Measurements from ENCODE around the gene DLG2. TPM values are rescaled to one million over a fixed set of nuclear protein-coding genes. Genes with fewer than 3 reads are reported as not detected.

DLG2 gene
- polyA plus RNA-seq, 1 experiment: 0.68 TPM

DNA sequence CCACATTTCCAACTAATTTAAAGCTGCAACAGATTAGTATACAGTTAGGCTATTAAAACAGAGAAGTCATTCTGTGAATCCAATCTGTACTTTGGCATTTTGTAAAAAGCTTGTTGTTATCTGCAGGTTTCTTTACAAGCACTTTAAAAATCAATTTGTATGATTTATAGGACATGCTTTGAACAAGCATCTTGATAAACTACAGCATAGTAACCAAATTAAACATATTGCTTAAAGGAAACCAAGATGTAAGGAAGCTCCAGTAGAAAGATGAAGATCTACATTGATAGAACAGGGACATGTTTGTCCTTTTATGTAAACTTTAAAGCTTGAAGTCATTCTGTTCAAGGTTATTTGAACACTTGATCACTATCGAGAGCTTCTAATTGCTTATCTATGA, 1842.7 kb downstream of the DLG2 start:
- TF ChIP-seq, protein P1, sequence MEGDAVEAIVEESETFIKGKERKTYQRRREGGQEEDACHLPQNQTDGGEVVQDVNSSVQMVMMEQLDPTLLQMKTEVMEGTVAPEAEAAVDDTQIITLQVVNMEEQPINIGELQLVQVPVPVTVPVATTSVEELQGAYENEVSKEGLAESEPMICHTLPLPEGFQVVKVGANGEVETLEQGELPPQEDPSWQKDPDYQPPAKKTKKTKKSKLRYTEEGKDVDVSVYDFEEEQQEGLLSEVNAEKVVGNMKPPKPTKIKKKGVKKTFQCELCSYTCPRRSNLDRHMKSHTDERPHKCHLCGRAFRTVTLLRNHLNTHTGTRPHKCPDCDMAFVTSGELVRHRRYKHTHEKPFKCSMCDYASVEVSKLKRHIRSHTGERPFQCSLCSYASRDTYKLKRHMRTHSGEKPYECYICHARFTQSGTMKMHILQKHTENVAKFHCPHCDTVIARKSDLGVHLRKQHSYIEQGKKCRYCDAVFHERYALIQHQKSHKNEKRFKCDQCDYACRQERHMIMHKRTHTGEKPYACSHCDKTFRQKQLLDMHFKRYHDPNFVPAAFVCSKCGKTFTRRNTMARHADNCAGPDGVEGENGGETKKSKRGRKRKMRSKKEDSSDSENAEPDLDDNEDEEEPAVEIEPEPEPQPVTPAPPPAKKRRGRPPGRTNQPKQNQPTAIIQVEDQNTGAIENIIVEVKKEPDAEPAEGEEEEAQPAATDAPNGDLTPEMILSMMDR (IDR thresholded peaks at IDR 0.05; ENCODE audit: low read depth, low read length): no peak
- ChIA-PET CTCF (interaction anchor here (0.7 to 1.4 kb wide), 3 partner anchors 32 to 1009 kb away, joined by 3 to 4 read pairs (median 3); no protein-coding TSS in a partner anchor), POLR2A (no interaction called here)

DNA sequence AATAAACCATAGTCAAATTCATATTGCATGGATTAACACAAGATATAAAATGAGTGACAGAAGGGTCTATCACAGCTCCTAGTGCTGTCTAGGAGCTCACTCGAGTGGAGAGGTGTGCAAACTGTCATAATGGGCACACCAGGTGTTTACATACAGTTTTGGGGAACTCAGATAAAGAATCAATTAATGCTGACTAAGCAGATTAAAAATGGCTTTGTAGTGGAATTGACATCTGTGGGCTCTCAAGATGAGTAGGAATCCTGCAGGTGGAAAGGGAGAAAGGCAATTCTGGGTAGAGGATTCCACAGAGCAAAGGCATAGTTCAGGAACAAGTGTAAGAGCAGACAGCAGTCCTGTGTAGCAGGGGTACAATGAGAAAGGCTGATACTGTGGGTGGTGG, 1844.8 kb downstream of the DLG2 start:
- no peak overlapping the region for H3K4me3 ChIP-seq (ENCODE audit: low read depth, low read length)
- H3K27me3 ChIP-seq (ENCODE audit: control insufficient read depth, insufficient read depth, low read length): no peaks in the 10 kb centered on the region
- TF ChIP-seq, protein P1 (IDR thresholded peaks at IDR 0.05; ENCODE audit: low read depth, low read length): no peak
- POLR2A ChIA-PET: no interaction called here
- DNase-seq (ENCODE audit: low read depth, low spot score): no peak
- H3K27ac ChIP-seq (ENCODE audit: low read depth, low read length): no peak overlapping the region
- H3K9me3 ChIP-seq (ENCODE audit: control insufficient read depth, insufficient read depth, low read length): no peaks in the 10 kb centered on the region
- CTCF ChIA-PET: no interaction called here

More for the DNA sequence above, 1842.7 kb downstream of the DLG2 start:
- DNase-seq (ENCODE audit: low read depth, low spot score): no peak
- Histone ChIP-seq H3K27me3 (ENCODE audit: control insufficient read depth, insufficient read depth, low read length) (no peaks in the 10 kb centered on the region), H3K4me3 (ENCODE audit: low read depth, low read length) (no peak overlapping the region), H3K27ac (ENCODE audit: low read depth, low read length) (no peak overlapping the region), H3K9me3 (ENCODE audit: control insufficient read depth, insufficient read depth, low read length) (no peaks in the 10 kb centered on the region)

DNA sequence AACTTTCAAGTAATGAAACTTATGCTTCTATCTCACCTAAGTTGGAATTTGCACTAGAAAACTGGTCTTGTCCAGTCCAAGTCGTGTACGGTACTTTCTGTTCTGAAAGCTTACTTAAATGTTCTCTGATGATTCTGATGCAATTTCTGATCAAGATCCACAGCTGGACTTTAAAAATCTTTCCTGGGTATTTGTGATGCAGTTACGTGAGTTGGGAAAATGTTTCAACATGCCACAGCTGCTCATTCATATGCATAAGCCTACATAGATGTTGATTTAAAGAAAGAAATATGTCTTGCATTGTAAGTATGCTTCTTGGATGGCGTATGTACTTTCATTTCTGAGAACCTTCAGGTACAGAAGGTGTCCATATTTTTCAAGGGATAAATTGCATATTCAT, 1847.3 kb downstream of the DLG2 start:
- Histone ChIP-seq H3K9me3 (ENCODE audit: control insufficient read depth, insufficient read depth, low read length) (no peaks in the 10 kb centered on the region), H3K27ac (ENCODE audit: low read depth, low read length) (no peak overlapping the region), H3K4me3 (ENCODE audit: low read depth, low read length) (no peak overlapping the region), H3K27me3 (ENCODE audit: control insufficient read depth, insufficient read depth, low read length) (no peaks in the 10 kb centered on the region)
- CTCF ChIA-PET: no interaction called here
- DNase-seq (ENCODE audit: low read depth, low spot score): no peak
- TF ChIP-seq, protein P1 (IDR thresholded peaks at IDR 0.05; ENCODE audit: low read depth, low read length): no peak
- POLR2A ChIA-PET: no interaction called here

DNA sequence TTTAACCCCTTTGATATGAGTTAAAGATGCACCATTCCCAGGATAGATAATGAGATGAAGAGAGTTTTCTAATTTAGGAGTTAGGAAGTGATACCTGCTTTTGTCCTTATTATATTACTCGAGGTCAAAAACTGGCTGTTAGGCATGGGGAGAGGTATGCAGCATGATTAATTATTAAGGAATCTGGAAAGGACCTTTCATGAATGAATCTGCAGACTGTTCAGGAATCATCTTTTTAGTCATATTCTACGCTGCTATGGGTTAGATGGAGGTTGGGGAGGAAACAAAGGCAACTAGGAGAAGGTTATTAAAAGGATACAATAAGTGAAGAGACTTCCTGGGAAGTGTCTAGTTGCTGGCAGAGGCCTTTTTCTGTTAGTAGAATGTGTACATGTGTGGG, 1848.5 kb downstream of the DLG2 start:
- TF ChIP-seq, protein P1 (IDR thresholded peaks at IDR 0.05; ENCODE audit: low read depth, low read length): no peak
- Histone ChIP-seq H3K27me3 (ENCODE audit: control insufficient read depth, insufficient read depth, low read length) (no peaks in the 10 kb centered on the region), H3K9me3 (ENCODE audit: control insufficient read depth, insufficient read depth, low read length) (no peaks in the 10 kb centered on the region), H3K27ac (ENCODE audit: low read depth, low read length) (no peak overlapping the region), H3K4me3 (ENCODE audit: low read depth, low read length) (no peak overlapping the region)
- POLR2A ChIA-PET: no interaction called here
- DNase-seq (ENCODE audit: low read depth, low spot score): no peak
- CTCF ChIA-PET: interaction anchor here (1.0 kb wide), 1 partner anchor 38 kb away, joined by 3 read pairs; no protein-coding TSS in a partner anchor

DNA sequence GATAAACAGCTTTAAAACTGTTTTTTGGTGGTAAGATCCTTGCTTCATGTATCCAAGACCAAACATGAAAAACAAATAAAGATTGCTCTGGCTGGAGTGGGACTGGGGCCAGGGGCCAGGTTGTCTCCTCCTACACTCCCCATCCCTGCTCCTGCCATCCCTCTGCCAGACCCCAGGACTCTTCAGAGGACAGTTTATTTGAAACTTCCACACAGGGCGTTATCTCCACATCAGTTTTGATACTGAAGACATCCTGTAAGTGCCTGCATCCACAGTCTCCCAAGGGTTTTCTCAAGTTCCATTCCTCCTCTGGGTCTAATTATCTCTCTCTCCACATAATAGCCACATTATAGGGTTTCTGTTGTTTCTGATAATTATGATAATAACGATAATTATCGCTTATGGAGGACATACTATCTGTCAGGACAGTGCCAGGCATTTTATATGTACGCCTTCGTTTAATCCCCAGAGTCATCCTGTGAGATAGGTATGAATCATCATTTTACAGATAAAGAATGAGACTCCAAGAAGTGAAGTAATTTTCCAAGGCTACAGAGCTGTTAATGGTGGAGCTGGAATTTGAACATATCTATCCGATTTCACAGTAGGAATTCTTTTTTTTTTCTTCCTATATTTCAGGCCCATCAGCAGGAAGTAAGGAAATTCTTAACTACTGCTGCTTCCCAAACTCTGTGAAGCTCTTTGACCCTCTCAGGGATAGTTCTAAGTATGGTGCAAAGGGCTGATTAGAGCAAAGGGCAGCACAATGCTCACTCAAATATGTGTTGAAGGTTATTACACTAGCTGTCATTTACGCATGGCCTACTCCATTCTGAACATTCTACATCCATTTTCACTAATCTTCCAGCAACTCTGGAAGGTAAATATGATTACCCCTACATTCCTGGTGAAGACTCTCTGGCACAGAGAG, 1852.9 kb downstream of the DLG2 start:
- DNase-seq (ENCODE audit: low read depth, low spot score): no peak
- no peak overlapping the region for H3K4me3 ChIP-seq (ENCODE audit: low read depth, low read length)
- TF ChIP-seq, protein P1 (IDR thresholded peaks at IDR 0.05; ENCODE audit: low read depth, low read length): no peak
- H3K27me3 ChIP-seq (ENCODE audit: control insufficient read depth, insufficient read depth, low read length): no peaks in the 10 kb centered on the region
- no peak overlapping the region for H3K27ac ChIP-seq (ENCODE audit: low read depth, low read length)
- CTCF ChIA-PET: interaction anchor here (1.9 kb wide), 1 partner anchor 46 kb away, joined by 8 read pairs; no protein-coding TSS in a partner anchor
- no peaks in the 10 kb centered on the region for H3K9me3 ChIP-seq (ENCODE audit: control insufficient read depth, insufficient read depth, low read length)
- POLR2A ChIA-PET: no interaction called here
